Measurements from ENCODE around the gene CAMTA1. TPM values are rescaled to one million over a fixed set of nuclear protein-coding genes. Genes with fewer than 3 reads are reported as not detected.

CAMTA1 gene
- polyA plus RNA-seq, 1 donor from 2014 or later, result 162 TPM

DNA sequence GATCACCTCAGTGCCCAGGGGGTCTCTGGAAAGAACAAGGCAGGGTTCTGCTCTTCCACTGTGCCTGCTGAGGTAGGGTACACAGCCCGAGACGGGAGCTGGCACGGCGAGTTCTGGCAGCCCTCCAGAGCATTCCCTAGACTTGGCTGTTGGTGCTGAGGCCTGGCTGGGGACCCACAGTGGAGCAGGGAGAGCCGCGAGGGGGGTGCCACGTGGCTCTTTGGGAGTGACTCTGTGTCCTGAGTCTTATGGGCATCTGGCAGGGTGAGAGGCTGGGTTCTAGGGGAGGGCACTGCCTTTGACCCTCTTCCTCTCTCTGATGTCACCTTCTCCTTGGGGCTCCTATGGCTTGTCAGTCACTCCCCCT, 336.4 kb downstream of the CAMTA1 start:
- Histone ChIP-seq H3F3A (ENCODE audit: insufficient read depth, low read length, poor library complexity, severe bottlenecking) (no peaks in the 10 kb centered on the region), H3K36me3 (ENCODE audit: insufficient read depth, low read length) (no peaks in the 10 kb centered on the region), H3K9me2 (ENCODE audit: insufficient read depth, low read length) (no peaks in the 10 kb centered on the region), H3K27ac (ENCODE audit: low read length) (no peak overlapping the region), H3K4me3 (ENCODE audit: low read length) (no peak overlapping the region), H4K20me1 (ENCODE audit: insufficient read depth) (no peaks in the 10 kb centered on the region), H3K79me2 (replicated peaks; ENCODE audit: insufficient read depth, low read length) (no peaks in the 10 kb centered on the region), H3K9me3 (ENCODE audit: low read length) (no peaks in the 10 kb centered on the region), H3K27me3 (ENCODE audit: insufficient read depth, low read depth, low read length) (no peaks in the 10 kb centered on the region), H2AFZ (ENCODE audit: low read depth, low read length) (no peak overlapping the region), H3K9ac (ENCODE audit: low read length) (no peak overlapping the region), H3K4me2 (ENCODE audit: low read length) (no peak overlapping the region)
- TF ChIP-seq TAF1 (IDR thresholded peaks at IDR 0.05; ENCODE audit: low read depth) (no peak), POLR2AphosphoS5 (IDR thresholded peaks at IDR 0.05) (no peak), RAD21 (conservative IDR thresholded peaks at IDR 0.05) (no peak), REST (IDR thresholded peaks at IDR 0.05; ENCODE audit: borderline replicate concordance) (no peak), EZH2 (IDR thresholded peaks at IDR 0.05; ENCODE audit: borderline replicate concordance, insufficient read depth, low read length, poor library complexity, severe bottlenecking) (no peak), EP300 (conservative IDR thresholded peaks at IDR 0.05; ENCODE audit: poor library complexity, severe bottlenecking) (no peak), CTCF (IDR thresholded peaks at IDR 0.05; ENCODE audit: poor library complexity, severe bottlenecking) (no peak), MXI1 (conservative IDR thresholded peaks at IDR 0.05; ENCODE audit: poor library complexity, severe bottlenecking) (no peak), SMC3 (conservative IDR thresholded peaks at IDR 0.05; ENCODE audit: poor library complexity) (no peak)

DNA sequence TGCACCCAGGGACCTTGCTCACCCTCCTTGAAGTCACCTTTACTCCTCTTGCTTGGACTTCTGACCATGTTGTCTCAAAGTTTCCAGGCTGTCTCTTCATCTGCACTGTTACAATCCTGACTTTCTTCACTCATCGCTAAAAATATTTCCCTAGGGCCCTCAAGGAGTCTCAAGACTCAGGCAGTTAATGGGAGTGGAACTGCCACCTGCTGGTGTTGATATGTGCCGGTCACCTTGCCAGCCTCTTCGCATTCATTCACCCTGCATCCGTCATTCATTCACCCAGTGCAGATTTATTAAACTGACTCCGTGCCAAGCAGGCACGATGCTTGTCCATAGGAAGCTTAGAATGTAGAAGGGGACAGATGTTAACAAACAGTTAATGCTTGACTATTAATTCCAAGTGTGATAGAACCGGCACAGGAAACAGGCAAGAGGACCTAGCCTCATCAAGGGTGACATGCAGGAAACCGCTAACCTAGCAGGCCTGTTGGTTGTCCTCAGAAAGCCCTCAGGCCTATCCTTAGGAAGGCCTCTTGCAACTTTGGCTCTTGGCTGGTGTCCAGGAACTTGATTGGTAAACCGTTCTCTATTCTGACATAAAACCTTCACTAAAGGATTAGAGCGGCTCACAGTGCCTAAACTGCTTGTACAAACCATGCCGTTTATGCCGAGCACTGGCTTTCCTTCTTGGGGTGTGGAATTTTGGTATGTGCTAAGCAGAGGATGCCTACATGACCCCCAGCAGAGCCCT, 342.2 kb downstream of the CAMTA1 start:
- TF ChIP-seq RAD21 (conservative IDR thresholded peaks at IDR 0.05) (no peak), EZH2 (IDR thresholded peaks at IDR 0.05; ENCODE audit: borderline replicate concordance, insufficient read depth, low read length, poor library complexity, severe bottlenecking) (no peak), CTCF (IDR thresholded peaks at IDR 0.05; ENCODE audit: poor library complexity, severe bottlenecking) (no peak), MXI1 (conservative IDR thresholded peaks at IDR 0.05; ENCODE audit: poor library complexity, severe bottlenecking) (no peak), EP300 (conservative IDR thresholded peaks at IDR 0.05; ENCODE audit: poor library complexity, severe bottlenecking) (no peak), SMC3 (conservative IDR thresholded peaks at IDR 0.05; ENCODE audit: poor library complexity) (no peak), TAF1 (IDR thresholded peaks at IDR 0.05; ENCODE audit: low read depth) (no peak), POLR2AphosphoS5 (IDR thresholded peaks at IDR 0.05) (no peak), REST (IDR thresholded peaks at IDR 0.05; ENCODE audit: borderline replicate concordance) (no peak)

More for the DNA sequence above, 342.2 kb downstream of the CAMTA1 start:
- Histone ChIP-seq H3K4me3 (ENCODE audit: low read length) (no peak overlapping the region), H3F3A (ENCODE audit: insufficient read depth, low read length, poor library complexity, severe bottlenecking) (no peaks in the 10 kb centered on the region), H2AFZ (ENCODE audit: low read depth, low read length) (no peak overlapping the region), H4K20me1 (ENCODE audit: insufficient read depth) (no peaks in the 10 kb centered on the region), H3K9me3 (ENCODE audit: low read length) (no peaks in the 10 kb centered on the region), H3K79me2 (replicated peaks; ENCODE audit: insufficient read depth, low read length) (no peaks in the 10 kb centered on the region), H3K9ac (ENCODE audit: low read length) (no peak overlapping the region), H3K4me2 (ENCODE audit: low read length) (no peak overlapping the region), H3K27me3 (ENCODE audit: insufficient read depth, low read depth, low read length) (no peaks in the 10 kb centered on the region), H3K9me2 (ENCODE audit: insufficient read depth, low read length) (no peaks in the 10 kb centered on the region), H3K36me3 (ENCODE audit: insufficient read depth, low read length) (no peaks in the 10 kb centered on the region), H3K27ac (ENCODE audit: low read length) (no peak overlapping the region)

Data from neural cell (in vitro differentiated cells).